Fibroblast of mammary gland (primary cell): ENCODE measurements around the gene DMAP1.

Experiments
- DNase-seq: peaks from one replicate; pipeline ENCODE4 v3.0.0-alpha.2; 2010; ENCODE audit warnings: low read depth
- H3K4me3 ChIP-seq: 2 replicates; pipeline ENCODE4 v1.5.1; 2011; ENCODE audit warnings: low read depth, mild to moderate bottlenecking, low read length, moderate library complexity; ENCODE audit not compliant: control insufficient read depth
- CTCF ChIP-seq: conservative IDR thresholded peaks from 2 replicates; pipeline ENCODE4 v1.5.1; 2011; ENCODE audit warnings: low read depth, low read length, inconsistent platforms; ENCODE audit not compliant: control insufficient read depth, insufficient read depth

Gene DMAP1

GRCh38 chr1:44227211-44227610 lies 13.9 kb downstream of the DMAP1 start:
- TF ChIP-seq CTCF, result no peak
- no peak overlapping the region for H3K4me3 ChIP-seq
- DNase-seq, result no peak

- no peak overlapping the region for H3K4me3 ChIP-seq
- DNase-seq, result no peak
- no peak for TF ChIP-seq CTCF
Observed at GRCh38 chr1:44228218-44228617, 14.9 kb downstream of the DMAP1 start.

- H3K4me3 ChIP-seq, result no peak overlapping the region
- no peak for TF ChIP-seq CTCF
- no peak for DNase-seq
Observed at GRCh38 chr1:44229435-44230167, 16.3 kb downstream of the DMAP1 start.

- TF ChIP-seq CTCF, result no peak
- no peak for DNase-seq
- no peak overlapping the region for H3K4me3 ChIP-seq
Observed at GRCh38 chr1:44230796-44231195, 17.5 kb downstream of the DMAP1 start.

GRCh38 chr1:44233593-44233992 lies 20.3 kb downstream of the DMAP1 start:
- no peak overlapping the region for H3K4me3 ChIP-seq
- no peak for TF ChIP-seq CTCF
- DNase-seq, result no peak

- no peak for TF ChIP-seq CTCF
- no peak for DNase-seq
- H3K4me3 ChIP-seq, result no peak overlapping the region
Observed at GRCh38 chr1:44235808-44236207, 22.5 kb downstream of the DMAP1 start.
